Fibroblast of lung (primary cell): ENCODE results near the gene SUPT3H. TPM values are rescaled to one million over a fixed set of nuclear protein-coding genes. Genes with fewer than 3 reads are reported as not detected.

Experiments used
- DNase-seq, 2 donors: peaks; one replicate each; pipeline versions ENCODE4 v3.0.0 to v3.0.0-alpha.2; 2010; ENCODE audit warnings: low read depth in 2 of 2
- H2AFZ ChIP-seq: 2 replicates; pipeline ENCODE4 v1.5.1; 2012; ENCODE audit warnings: low read length, control low read depth, inconsistent platforms
- H3K27ac ChIP-seq: 2 replicates; pipeline ENCODE4 v1.5.1; 2011; ENCODE audit warnings: low read length, control low read depth; ENCODE audit not compliant: insufficient read depth
- H3K27me3 ChIP-seq: 2 replicates; pipeline ENCODE4 v1.5.1; 2011; ENCODE audit warnings: mild to moderate bottlenecking, low read length; ENCODE audit not compliant: control insufficient read depth, insufficient read depth
- H3K36me3 ChIP-seq: 2 replicates; pipeline ENCODE4 v1.5.1; 2011; ENCODE audit warnings: low read length; ENCODE audit not compliant: control insufficient read depth, insufficient read depth
- H3K4me1 ChIP-seq: 2 replicates; pipeline ENCODE4 v1.5.1; 2011; ENCODE audit warnings: low read length; ENCODE audit not compliant: control insufficient read depth, insufficient read depth; ENCODE audit errors: extremely low read depth
- H3K4me2 ChIP-seq: 2 replicates; pipeline ENCODE4 v1.5.1; 2011; ENCODE audit warnings: low read length, control low read depth; ENCODE audit not compliant: insufficient read depth; ENCODE audit errors: extremely low read depth
- H3K4me3 ChIP-seq, 4 experiments: fragments of 200-600 bp in 1 of 4; sonication (generic) in 1 of 4; replicated peaks in 1 of 4; 2 replicates each; pipeline ENCODE4 v1.5.1; 2011 to 2016; ENCODE audit warnings: low read length in 4 of 4, low read depth in 3 of 4, mild to moderate bottlenecking in 3 of 4, control low read depth in 2 of 4, inconsistent platforms in 1 of 4, mixed read lengths in 1 of 4; ENCODE audit not compliant: insufficient read depth in 1 of 4; ENCODE audit errors: control extremely low read depth in 1 of 4
- H3K79me2 ChIP-seq: 2 replicates; pipeline ENCODE4 v1.5.1; 2012; ENCODE audit warnings: mild to moderate bottlenecking, low read length, inconsistent platforms; ENCODE audit not compliant: control insufficient read depth, insufficient read depth
- H3K9ac ChIP-seq: 2 replicates; pipeline ENCODE4 v1.5.1; 2011; ENCODE audit warnings: mild to moderate bottlenecking, low read length, control low read depth; ENCODE audit not compliant: insufficient read depth
- H3K9me3 ChIP-seq: 2 replicates; pipeline ENCODE4 v1.5.1; 2012; ENCODE audit warnings: low read depth, low read length; ENCODE audit not compliant: control insufficient read depth, insufficient read depth
- H4K20me1 ChIP-seq: 2 replicates; pipeline ENCODE4 v1.5.1; 2011; ENCODE audit warnings: low read length; ENCODE audit not compliant: control insufficient read depth, insufficient read depth; ENCODE audit errors: extremely low read depth
- EZH2 ChIP-seq: IDR thresholded peaks from 2 replicates; pipeline ENCODE4 v1.5.1; 2012; ENCODE audit warnings: low read length, control low read depth, mild to moderate bottlenecking; ENCODE audit errors: missing control alignments
- polyA plus RNA-seq, 2 donors: library from polyadenylated mRNA; depleted of rRNA in 1 of 2; stranded (reverse) in 1 of 2; unstranded in 1 of 2; fragments of >200 nt; gene quantifications; 2 replicates each; pipeline ENCODE4 v1.2.1, GENCODE V29; 2011 to 2012; ENCODE audit warnings: missing spikeins in 1 of 2
- total RNA-seq: library from RNA; depleted of rRNA; stranded (reverse); fragments of >200 nt; gene quantifications from 2 replicates; pipeline ENCODE4 v1.2.1, GENCODE V29; 2014
- TF ChIP-seq, protein P1 (sequence below), 2 donors: IDR thresholded peaks in 1 of 2; conservative IDR thresholded peaks in 1 of 2; 1 replicate in 1 of 2; 2 replicates in 1 of 2; pipeline ENCODE4 v1.5.1; 2011 to 2012; ENCODE audit warnings: low read length in 2 of 2, control low read depth in 1 of 2, inconsistent platforms in 1 of 2, low read depth in 1 of 2, mild to moderate bottlenecking in 1 of 2

The SUPT3H gene
- total and polyA plus RNA-seq, 2 donors (not counting 1 experiment from before 2014, with no cell fraction given), result 8.3 to 8.5 TPM

DNA sequence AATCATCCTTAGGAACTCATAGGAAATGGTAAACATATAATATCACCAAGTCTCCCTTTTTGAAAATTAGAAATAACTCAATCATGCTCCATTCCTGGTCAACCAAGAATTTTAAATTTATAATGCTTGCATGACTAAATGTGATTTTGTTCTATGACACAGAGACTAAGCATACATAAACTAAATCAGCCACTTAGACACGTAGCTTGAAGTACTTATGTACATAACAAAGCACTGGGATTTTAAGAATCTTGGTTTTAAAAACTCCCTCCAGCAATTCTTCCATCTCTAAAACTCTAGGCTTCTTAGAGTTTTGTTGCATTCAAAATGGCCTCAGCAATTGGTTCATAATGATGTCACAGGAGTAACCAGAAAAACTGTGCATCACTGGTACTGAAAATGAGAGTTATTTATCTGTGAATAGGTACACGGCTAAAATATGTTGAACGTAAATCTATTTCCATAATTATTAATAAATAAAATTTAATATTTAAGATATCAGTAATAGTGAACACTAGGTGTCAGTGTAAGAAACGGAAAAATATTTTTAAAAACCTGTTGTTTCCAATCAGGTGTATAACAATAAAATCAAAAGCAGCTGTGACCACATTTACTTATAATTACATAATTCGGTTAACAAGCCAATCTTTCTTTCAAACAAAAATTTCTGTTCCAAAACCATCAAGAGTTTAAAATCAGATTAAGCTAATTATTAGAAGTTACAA lies 291.2 kb downstream of the SUPT3H start:
- H3K4me2 ChIP-seq, result no peak overlapping the region
- no peaks in the 10 kb centered on the region for H3K79me2 ChIP-seq
- H3K27ac ChIP-seq, result no peak overlapping the region
- no peaks in the 10 kb centered on the region for H3K27me3 ChIP-seq
- H3K9me3 ChIP-seq, result no peaks in the 10 kb centered on the region
- TF ChIP-seq, protein P1, sequence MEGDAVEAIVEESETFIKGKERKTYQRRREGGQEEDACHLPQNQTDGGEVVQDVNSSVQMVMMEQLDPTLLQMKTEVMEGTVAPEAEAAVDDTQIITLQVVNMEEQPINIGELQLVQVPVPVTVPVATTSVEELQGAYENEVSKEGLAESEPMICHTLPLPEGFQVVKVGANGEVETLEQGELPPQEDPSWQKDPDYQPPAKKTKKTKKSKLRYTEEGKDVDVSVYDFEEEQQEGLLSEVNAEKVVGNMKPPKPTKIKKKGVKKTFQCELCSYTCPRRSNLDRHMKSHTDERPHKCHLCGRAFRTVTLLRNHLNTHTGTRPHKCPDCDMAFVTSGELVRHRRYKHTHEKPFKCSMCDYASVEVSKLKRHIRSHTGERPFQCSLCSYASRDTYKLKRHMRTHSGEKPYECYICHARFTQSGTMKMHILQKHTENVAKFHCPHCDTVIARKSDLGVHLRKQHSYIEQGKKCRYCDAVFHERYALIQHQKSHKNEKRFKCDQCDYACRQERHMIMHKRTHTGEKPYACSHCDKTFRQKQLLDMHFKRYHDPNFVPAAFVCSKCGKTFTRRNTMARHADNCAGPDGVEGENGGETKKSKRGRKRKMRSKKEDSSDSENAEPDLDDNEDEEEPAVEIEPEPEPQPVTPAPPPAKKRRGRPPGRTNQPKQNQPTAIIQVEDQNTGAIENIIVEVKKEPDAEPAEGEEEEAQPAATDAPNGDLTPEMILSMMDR (conservative IDR thresholded peaks at IDR 0.05 in 1 of 2, IDR thresholded peaks at IDR 0.05 in 1 of 2; ENCODE audit: low read depth in 1 of 2, low read length in 2 of 2), result no peak
- no peak for TF ChIP-seq EZH2
- no peak overlapping the region for H3K4me3 ChIP-seq
- no peaks in the 10 kb centered on the region for H4K20me1 ChIP-seq
- H3K4me1 ChIP-seq, result no peaks in the 10 kb centered on the region
- DNase-seq, result peak in 1 of 2 donors; percentile 14
- no peak overlapping the region for H2AFZ ChIP-seq
- no peaks in the 10 kb centered on the region for H3K36me3 ChIP-seq
- no peak overlapping the region for H3K9ac ChIP-seq

DNA sequence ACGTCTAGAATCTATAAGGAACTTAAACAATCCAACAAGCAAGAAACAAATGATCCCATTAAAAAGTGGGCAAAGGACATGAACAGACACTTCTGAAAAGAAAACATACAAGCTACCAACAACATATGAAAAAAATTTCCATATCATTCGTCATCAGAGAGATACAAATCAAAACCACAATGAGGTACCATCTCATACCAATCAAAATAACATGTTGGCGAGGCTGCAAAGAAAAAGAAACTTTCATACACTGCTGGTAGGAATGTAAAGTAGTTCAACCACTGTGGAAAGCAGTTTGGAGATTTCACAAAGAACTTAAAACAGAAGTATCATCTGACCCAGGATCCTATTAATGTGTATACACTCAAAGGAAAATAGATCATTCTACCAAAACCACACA lies 293.5 kb downstream of the SUPT3H start:
- H3K27ac ChIP-seq, result no peak overlapping the region
- no peak overlapping the region for H3K9ac ChIP-seq
- no peaks in the 10 kb centered on the region for H3K4me1 ChIP-seq
- H3K27me3 ChIP-seq, result no peaks in the 10 kb centered on the region
- no peaks in the 10 kb centered on the region for H3K79me2 ChIP-seq
- H3K4me3 ChIP-seq, result no peak overlapping the region
- DNase-seq, result peak in 1 of 2 donors; percentile 27
- H3K9me3 ChIP-seq, result no peaks in the 10 kb centered on the region
- no peaks in the 10 kb centered on the region for H4K20me1 ChIP-seq
- no peaks in the 10 kb centered on the region for H3K36me3 ChIP-seq
- no peak overlapping the region for H2AFZ ChIP-seq
- no peak overlapping the region for H3K4me2 ChIP-seq
- TF ChIP-seq, protein P1 (conservative IDR thresholded peaks at IDR 0.05 in 1 of 2, IDR thresholded peaks at IDR 0.05 in 1 of 2; ENCODE audit: low read depth in 1 of 2, low read length in 2 of 2), result no peak
- no peak for TF ChIP-seq EZH2

DNA sequence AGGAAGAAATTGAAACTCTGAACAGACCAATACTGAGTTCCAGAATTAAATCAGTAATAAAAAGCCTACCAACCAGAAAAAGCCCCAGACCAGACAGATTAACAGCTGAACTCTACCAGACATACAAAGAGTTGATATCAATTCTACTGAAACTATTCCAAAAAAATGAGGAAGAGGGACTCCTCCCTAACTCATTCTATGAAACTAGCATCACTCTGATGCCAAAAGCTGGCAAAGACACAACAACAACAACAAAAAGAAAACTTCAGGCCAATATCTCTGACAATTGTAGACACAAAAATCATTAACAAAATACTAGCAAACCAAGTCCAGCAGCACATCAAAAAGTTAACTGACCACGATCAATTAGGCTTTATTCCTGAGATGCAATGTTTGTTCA lies 295.6 kb downstream of the SUPT3H start:
- peak in 1 of 2 donors; percentile 6 for DNase-seq
- H3K9me3 ChIP-seq, result no peaks in the 10 kb centered on the region
- H3K4me2 ChIP-seq, result no peak overlapping the region
- no peaks in the 10 kb centered on the region for H3K36me3 ChIP-seq
- H3K4me1 ChIP-seq, result no peaks in the 10 kb centered on the region
- TF ChIP-seq EZH2, result no peak
- TF ChIP-seq, protein P1 (conservative IDR thresholded peaks at IDR 0.05 in 1 of 2, IDR thresholded peaks at IDR 0.05 in 1 of 2; ENCODE audit: low read depth in 1 of 2, low read length in 2 of 2), result no peak
- H3K27ac ChIP-seq, result no peak overlapping the region
- H3K79me2 ChIP-seq, result no peaks in the 10 kb centered on the region
- H3K9ac ChIP-seq, result no peak overlapping the region
- no peaks in the 10 kb centered on the region for H4K20me1 ChIP-seq
- H2AFZ ChIP-seq, result no peak overlapping the region
- H3K4me3 ChIP-seq, result no peak overlapping the region
- no peaks in the 10 kb centered on the region for H3K27me3 ChIP-seq
